ENCODE results near the gene NPAS3.

The NPAS3 gene

GRCh38 chr14:33733310-33733709, 794.6 kb downstream of the NPAS3 start:
- no peak for DNase-seq

DNA sequence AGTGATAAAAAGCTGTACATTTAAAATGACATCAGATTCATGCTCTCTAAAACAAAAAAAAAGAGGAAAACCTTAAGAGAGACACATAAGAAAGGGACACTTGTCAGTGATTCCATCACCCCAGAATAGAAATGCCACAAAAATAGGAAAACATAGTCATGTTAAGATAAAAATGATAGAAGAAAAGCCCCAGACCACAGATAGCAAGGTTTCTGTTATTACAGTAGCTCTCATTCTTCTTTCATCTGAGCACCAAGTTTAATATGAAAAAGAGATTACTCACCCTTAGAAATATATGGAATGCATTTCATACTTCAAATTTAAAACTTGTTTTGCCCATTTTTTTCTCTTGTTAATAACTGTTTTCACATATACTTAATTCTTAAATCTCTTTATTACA, 795.0 kb downstream of the NPAS3 start:
- DNase-seq: no peak

GRCh38 chr14:33734387-33734786, 795.7 kb downstream of the NPAS3 start:
- no peak for DNase-seq

GRCh38 chr14:33736299-33736825, 797.7 kb downstream of the NPAS3 start:
- no peak for DNase-seq

DNA sequence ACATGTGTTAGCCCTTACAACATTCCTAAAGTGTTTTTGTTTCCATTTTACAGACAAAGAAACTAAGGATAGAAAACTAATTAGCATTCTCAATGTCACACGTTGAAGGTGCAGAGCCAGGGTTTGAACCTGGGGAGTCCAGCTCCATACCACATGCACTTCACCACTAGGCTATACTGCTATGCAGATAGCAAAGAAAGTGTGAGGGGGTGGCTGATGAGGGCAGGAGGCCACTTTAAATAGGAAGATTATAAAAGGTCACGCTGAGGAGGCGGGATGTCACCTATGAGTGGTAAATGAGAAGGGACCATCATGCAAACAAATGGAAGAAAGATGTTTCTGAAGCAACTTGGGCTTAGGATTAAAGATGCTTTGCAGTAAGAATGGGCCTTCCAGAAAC, 798.3 kb downstream of the NPAS3 start:
- no peak for DNase-seq

DNA sequence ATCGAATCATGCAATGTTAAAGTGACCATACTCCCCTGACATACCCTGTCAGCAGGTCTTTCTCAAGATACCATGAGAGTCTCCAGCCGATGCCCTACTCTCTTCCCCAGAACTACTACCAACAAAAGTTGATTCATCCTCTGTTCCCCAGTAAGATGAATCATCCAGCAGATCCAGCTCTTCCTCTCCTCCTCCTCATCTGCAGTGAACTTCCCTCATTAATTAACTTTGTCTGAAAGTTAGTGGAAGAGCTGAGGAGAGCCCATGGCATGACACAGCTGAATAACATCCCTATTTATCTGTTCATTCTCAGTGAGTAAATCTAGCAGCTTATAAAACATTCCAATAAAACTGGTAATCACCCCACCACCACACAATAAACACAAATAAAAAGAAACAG, 798.8 kb downstream of the NPAS3 start:
- no peak for DNase-seq

DNA sequence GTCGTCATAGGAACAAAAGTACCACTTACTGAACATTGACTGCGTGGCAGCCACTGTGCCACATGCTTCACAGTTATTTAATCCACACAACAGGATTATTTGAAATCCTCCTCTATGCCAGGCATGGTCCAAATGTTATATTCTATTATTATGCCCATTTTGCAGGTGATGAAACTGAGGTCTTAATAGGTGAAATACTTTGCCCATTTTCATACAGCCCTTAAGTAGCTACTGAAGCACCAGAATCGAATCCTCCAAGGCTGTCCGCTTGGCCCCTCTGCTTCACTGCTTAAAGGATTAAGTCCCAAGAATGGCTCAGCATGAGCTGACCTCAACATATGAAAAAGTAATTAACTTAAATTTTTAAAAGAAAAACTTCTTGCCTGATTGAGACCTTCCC, 799.4 kb downstream of the NPAS3 start:
- DNase-seq: no peak

- DNase-seq: no peak
Measured at GRCh38 chr14:33738491-33738890, 799.8 kb downstream of the NPAS3 start.

DNA sequence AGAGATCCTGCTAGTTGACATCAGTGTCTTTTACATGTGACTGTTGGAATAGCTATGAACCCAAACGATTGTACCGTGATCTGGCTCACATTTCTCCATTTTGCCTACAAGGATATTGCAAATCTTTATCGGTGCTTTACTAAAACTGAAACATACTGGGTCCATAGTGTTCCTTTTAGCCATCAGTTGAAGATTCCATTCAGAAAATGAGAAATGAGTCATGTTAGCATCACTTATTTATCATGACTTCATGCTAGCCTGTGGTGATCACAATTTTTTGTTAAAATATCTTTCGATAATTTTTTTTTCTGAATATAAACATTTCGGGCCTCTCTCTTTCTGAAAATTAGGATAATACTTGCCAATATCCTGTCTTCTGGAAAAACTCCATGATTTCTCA, 801.9 kb downstream of the NPAS3 start:
- no peak for DNase-seq

DNA sequence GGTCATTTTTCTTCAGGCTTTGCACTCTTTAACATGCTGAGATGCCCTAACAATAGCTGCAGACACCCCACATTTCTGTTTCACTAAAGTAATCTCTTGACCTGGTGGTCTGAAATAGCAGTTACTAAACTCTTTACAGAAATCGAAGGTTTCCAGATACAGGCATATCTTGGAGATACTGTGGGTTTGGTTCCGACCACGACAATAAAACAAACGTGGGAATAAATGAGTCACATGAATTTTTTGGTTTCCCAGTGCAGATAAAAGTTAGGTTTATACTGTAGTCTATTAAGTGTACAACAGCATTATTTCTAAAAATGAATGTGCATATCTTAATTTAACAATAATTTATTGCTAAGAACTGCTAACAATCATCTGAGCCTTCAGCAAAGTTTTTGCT, 803.5 kb downstream of the NPAS3 start:
- DNase-seq: no peak

GRCh38 chr14:33745163-33745562, 806.5 kb downstream of the NPAS3 start:
- no peak for DNase-seq

GRCh38 chr14:33747749-33748148, 809.1 kb downstream of the NPAS3 start:
- no peak for DNase-seq

DNA sequence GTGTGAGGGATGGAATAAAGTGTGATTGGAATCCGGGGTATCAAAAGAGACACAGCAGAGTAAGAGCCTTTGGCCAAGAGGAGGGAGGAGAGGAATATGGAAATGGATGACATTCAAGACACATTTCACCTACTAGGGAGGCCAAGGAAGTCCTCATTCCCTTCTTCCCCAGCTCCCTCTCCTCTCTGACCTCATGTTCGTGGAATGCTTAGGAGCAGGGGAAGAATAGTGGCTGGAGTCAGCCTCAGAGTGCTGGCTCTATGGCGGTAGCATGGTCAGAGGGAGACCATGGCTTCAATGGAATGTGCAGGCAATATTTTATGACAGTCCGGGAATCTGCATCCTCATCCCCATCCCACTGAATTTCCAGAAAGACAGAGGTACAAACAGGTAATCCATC, 815.6 kb downstream of the NPAS3 start:
- no peak for DNase-seq

DNA sequence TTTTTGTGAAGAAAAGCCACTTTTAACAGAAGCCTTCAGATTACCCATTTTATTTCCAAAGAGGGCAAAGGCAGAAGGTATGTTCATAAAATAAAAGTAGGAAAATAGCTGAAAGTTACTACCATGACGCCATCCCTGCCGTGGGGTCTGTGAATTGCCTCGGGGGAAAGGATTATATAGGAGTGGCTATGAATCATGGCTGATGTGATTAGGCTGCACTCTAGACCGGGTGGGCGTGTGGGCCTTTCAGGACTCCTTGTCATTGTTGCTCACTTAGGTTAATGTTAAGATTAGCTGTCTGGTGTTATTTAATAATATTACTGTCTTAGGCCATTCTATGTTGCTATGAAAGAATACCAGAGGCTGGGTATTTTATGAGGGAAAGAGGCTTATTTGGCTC, 816.7 kb downstream of the NPAS3 start:
- DNase-seq: no peak

GRCh38 chr14:33756833-33757232, 818.2 kb downstream of the NPAS3 start:
- no peak for DNase-seq

DNA sequence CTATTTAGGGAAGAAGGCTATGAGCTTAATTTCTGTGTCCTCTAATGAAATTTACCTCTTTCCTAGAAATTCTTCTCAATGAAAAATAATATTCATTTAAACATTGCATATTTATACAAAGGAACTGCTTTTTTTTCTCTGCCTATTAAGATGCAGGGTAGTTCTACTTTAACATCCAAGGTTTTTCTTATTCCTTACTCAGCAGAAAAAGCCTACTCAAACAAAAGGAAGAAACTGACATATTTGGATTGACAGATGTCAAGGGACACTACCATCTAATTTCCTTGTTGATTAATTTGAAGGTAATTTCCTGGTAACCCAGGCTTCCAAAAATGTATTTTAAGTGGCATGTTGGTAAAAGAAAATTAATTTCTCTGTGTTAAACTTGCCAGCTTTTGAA, 819.9 kb downstream of the NPAS3 start:
- no peak for DNase-seq

DNA sequence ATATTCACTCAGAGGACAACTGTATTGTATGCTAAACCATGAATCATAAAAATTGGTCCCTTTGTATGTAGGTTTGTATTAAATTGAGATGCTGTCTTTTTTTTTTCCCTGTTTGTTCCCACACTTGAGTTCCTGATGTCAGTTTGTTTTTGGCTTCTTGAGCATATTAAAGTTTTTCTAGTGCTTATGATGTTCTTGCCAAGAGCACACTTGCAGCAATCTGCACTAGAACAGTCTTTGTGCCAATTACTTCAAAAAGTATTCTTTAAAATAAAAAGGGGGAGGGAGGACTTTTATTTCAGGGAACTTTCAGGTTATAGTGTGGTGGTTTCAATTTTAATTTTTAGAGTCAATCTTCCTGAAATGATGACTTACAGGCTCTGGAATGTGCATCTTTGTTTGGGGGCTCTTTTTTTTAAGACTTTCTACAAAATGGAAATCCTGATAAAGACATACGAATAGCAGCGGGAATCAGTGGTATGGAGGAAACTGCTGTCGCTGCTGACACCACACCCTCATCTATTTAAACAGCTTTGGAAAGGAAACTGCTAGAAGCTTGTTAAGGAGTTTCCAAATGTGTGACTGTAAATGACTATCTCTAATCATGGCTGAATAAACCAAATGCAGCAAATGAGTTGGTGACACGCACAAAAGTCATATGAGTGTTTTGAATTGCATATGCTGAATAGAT, 823.6 kb downstream of the NPAS3 start:
- no peak for DNase-seq

DNA sequence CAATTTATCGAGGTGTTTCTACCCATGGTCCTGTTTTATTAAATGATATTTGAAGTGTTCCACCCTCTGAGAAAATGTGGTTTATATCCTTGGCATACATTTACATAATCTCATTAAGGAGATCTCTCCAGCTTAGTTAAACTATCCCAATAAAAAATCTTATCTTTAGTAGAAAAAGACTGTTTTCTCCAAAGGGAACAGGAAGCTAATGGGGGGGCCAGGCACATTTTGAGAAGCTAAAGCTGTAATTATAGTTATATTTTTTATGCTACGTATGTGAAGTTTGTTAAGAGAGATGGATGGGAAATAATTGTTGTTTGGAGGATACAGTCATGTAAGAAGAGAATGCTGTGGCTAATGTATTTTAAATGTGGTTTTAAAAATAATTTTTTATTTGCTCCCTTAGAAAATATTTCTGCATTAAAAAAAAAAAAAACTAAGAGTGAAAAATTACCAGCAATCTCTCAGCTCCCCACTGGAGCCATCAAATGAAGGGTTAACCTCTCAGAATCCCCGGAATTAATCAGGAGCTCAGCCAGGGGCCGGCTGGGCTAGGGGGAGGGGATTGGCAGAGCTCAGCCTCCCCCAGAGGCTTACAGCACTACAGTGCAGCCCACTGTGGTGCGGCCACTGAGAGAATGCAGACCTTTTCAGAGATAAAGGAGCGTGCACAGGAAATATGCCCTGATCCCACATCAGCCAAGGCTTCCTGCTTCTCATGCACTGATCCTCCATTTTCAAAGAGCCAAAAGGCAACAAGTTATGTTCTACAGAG, 826.4 kb downstream of the NPAS3 start:
- DNase-seq: no peak

DNA sequence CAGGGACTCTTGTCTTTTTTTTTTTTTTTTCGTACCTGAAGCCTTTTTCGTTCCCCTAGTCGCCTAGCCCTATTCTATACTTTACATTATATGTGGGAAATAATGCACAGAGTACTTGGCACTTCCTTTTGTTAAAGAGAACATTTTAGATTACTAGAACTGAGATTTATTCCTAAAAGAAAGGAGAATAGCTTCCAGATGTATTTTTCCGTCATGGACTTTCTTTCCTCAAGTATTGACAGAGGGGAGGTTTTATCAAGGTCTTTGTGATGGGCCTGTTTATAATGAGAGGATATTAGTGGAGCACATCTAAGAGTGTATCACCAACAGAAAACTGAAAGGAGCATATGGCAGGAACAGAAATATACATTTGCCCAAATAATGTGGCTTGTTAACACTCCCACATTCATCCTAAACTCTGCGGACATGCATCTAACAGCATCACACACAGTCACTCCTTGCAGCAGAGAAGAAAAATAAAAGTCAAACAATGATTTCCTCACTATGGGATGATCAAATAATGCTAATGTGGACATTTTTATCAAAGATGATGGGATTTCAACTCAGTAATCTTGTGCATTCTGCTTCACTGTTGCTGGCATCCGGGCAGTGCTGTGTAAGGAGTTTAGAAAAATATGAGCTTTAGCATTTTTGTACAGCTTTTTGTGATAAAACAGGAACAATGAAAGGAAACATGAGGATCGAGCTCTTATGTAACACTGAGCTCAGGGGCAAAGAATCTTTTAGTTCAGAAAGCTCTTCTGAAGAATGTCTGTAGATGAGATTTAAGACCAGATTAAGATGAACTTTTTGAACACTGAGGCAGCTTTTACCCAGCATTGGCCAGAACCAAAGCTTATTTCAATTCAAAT, 829.1 kb downstream of the NPAS3 start:
- no peak for DNase-seq

DNA sequence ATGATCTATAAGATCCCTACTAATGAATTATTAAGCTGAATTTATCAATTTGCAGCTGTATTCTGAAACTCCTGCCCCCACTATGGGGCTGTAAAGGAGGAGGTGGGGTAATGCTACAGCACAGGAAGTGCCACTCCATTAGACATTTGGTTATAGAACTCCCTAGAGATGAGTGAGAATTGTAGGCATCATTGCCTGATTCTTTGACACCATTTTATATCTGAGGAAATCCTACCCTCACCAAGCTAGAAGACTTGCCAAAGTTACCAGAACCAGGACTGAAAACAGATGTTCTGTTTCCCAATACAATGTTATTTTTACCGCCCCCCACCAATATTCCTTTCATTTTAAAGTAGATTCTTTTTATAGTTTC, 829.8 kb downstream of the NPAS3 start:
- no peak for DNase-seq

DNA sequence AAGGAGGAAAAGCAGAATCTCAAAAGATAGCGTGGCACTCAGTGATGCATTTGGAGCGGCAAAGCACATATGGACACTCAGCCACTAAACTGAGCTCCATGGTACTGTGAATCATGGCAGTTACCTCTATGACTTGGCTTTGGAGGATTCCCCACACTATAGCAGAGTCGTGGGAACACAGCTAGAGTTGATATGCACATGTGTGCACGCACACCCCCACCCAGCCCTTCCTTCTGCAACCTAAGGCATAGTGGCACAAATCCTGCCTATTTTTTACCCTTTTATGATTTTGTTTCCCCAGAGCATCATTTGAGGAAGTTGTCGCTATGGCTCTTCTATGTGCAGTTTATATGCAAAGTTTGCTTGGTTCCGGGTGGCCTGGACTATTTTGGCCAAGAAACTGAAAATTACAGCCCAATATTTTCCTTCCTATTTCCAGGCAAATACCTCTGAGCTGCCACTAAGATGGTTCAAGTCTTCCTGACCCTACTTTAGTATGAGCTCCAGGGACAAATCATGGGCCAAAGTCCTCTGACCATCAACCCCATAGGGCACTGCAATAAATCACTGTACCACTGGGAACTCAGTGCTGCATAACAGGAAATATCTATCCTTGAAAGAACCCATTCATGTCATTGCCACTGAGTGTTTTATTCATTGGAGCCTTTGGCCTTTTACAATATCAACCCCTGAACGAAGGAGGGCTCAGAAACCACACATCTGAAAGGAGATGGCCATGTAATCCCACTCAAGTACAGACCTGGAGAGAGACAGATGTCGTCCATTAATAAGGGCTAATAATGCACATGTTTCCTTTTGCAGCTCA, 834.7 kb downstream of the NPAS3 start:
- no peak for DNase-seq

DNA sequence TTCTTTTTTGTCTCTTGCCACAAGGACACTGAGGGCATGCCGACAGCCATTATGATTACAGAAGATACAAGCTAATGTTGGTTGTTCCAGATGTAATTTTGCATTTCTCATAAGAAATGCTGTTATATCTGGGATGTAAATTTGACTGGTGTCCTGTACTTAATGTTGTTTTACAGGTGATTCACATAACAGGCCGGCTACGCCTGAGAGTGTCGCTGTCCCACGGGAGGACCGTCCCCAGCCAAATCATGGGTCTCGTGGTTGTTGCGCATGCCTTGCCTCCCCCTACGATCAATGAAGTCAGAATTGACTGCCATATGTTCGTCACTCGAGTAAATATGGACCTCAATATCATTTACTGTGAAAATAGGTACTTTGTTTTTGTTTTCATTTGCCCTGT, 835.5 kb downstream of the NPAS3 start:
- DNase-seq: no peak
